WERI-Rb-1 (cell line): ENCODE data around the gene SIPA1.
A peak's percentile ranks its signal among the peaks of the same experiment; 100 is the strongest.
"Not testable (repeated sequence)": the region's sequence is repeated elsewhere in the genome, so short reads cannot be mapped to it uniquely, and the experiment has no call there.

Experiments
- DNase-seq: peaks from one replicate; pipeline ENCODE4 v3.0.0-alpha.2; 2020
- H3K27ac ChIP-seq: fragments of 250-450 bp; sonication (Bioruptor Pico); 2 replicates; pipeline ENCODE4 v1.5.1; 2020; ENCODE audit warnings: mild to moderate bottlenecking, moderate library complexity
- H3K27me3 ChIP-seq: fragments of 250-450 bp; sonication (Bioruptor Pico); 2 replicates; pipeline ENCODE4 v1.5.1; 2021; ENCODE audit warnings: mild to moderate bottlenecking, low read depth, moderate library complexity; ENCODE audit not compliant: insufficient read depth, severe bottlenecking
- H3K36me3 ChIP-seq: fragments of 250-450 bp; sonication (Bioruptor Pico); 2 replicates; pipeline ENCODE4 v1.5.1; 2020; ENCODE audit warnings: mild to moderate bottlenecking, moderate library complexity
- H3K4me3 ChIP-seq: 2 replicates; pipeline ENCODE4 v1.5.1; 2011; ENCODE audit warnings: low read depth, mild to moderate bottlenecking, control low read depth, low read length
- H3K9me3 ChIP-seq: fragments of 250-450 bp; sonication (Bioruptor Pico); 2 replicates; pipeline ENCODE4 v1.5.1; 2021; ENCODE audit warnings: mild to moderate bottlenecking, moderate library complexity; ENCODE audit not compliant: severe bottlenecking
- TF ChIP-seq, protein P1 (sequence below): IDR thresholded peaks from 2 replicates; pipeline ENCODE4 v1.5.1; 2011; ENCODE audit warnings: low read depth, mild to moderate bottlenecking, control low read depth, inconsistent platforms, low read length

SIPA1 gene

DNA sequence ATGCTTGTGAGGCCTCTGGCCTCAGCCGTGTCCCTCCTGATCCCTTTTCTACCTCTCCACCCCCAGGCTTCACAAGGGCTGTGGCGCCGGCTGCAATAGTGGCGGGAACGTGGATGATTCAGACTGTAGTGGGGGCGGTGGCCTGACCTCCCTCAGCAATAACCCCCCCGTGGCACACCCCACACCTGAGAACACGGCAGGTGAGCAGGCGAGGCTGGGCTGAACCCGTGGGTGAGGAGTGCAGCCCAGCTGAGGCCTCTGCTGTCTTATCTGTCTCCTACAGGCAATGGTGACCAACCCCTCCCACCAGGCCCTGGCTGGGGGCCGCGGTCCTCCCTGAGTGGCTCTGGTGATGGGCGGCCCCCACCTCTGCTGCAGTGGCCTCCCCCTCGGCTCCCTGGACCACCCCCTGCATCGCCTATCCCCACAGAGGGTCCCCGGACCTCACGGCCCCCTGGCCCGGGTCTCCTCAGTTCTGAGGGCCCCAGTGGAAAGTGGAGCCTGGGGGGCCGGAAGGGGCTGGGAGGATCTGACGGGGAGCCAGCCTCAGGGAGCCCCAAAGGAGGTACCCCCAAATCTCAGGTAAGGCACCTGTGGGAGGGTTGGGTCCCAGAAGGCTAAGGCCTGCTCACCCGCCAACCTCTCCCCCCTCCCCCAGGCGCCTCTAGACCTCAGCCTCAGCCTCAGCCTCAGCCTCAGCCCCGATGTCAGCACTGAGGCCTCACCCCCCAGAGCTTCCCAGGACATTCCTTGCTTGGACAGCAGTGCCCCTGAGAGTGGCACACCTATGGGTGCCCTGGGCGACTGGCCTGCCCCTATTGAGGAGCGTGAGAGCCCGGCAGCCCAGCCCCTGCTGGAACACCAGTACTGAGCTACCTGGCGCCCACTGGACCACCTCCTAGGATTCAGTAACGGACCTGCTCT lies 1.5 kb upstream of the SIPA1 start:
- Histone ChIP-seq H3K36me3 (peaks cover 35% of the 10 kb centered on the region), H3K9me3 (no peaks in the 10 kb centered on the region), H3K27ac (peak overlapping the region; percentile 91), H3K27me3 (no peaks in the 10 kb centered on the region), H3K4me3 (no peak overlapping the region)
- TF ChIP-seq, protein P1, sequence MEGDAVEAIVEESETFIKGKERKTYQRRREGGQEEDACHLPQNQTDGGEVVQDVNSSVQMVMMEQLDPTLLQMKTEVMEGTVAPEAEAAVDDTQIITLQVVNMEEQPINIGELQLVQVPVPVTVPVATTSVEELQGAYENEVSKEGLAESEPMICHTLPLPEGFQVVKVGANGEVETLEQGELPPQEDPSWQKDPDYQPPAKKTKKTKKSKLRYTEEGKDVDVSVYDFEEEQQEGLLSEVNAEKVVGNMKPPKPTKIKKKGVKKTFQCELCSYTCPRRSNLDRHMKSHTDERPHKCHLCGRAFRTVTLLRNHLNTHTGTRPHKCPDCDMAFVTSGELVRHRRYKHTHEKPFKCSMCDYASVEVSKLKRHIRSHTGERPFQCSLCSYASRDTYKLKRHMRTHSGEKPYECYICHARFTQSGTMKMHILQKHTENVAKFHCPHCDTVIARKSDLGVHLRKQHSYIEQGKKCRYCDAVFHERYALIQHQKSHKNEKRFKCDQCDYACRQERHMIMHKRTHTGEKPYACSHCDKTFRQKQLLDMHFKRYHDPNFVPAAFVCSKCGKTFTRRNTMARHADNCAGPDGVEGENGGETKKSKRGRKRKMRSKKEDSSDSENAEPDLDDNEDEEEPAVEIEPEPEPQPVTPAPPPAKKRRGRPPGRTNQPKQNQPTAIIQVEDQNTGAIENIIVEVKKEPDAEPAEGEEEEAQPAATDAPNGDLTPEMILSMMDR = no peak
- DNase-seq = no peak

GRCh38 chr11:65637032-65637557 lies 806 bp upstream of the SIPA1 start:
- peak overlapping the region; percentile 68; the same call in 1 of the 2 replicates for H3K4me3 ChIP-seq
- DNase-seq = no peak
- H3K27me3 ChIP-seq = no peaks in the 10 kb centered on the region
- TF ChIP-seq, protein P1 = no peak
- H3K27ac ChIP-seq = peak overlapping the region; percentile 91
- no peaks in the 10 kb centered on the region for H3K9me3 ChIP-seq
- peaks cover 35% of the 10 kb centered on the region for H3K36me3 ChIP-seq

GRCh38 chr11:65639228-65639597 lies 1.3 kb downstream of the SIPA1 start:
- not testable (repeated sequence) for H3K27me3 ChIP-seq, DNase-seq, H3K27ac ChIP-seq, H3K4me3 ChIP-seq, H3K9me3 ChIP-seq
- peaks cover 33% of the 10 kb centered on the region for H3K36me3 ChIP-seq

DNA sequence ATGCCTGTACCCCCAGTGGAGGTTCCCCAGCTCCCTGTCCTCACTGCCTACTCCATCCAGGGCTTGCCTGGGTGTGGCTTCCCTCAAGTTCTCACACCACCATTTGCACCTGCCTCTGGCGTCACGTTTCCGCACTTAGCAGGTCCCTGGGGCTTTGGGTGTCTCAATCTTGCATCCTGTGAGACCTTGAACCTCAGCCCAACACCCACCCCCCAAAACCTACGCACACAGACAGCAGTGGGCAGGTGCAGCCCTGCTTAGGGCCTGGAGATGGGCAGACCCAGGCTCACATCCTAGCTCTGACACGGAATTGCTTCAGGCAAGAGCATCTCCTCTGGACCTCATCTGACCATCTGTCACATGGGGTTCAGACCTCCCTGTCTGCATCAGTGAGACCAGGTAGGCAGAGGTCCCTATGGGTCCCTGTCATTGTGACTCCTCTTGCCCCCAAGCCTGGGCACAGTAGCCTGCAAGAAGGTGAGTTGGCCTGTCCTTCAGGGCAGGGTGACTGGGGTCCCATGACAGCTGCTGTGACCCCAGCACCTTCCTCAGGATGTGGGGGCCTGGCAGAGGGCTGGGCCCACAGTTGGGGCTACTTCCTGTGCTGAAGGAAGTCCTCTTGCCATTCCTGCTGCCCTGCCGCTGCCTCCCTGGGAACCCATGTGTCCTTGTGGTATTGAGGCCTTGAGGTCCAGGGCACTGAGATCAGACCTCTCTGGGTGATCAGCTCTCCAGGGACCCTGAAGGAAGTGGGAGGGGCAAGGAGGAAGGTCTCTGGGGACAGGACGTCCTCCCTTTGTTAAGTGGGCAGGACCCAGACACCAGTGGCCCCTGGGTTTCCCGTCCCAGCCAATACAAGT lies 2.0 kb downstream of the SIPA1 start:
- H3K36me3 ChIP-seq = peaks cover 27% of the 10 kb centered on the region
- no peak for DNase-seq
- no peak overlapping the region for H3K27ac ChIP-seq
- H3K9me3 ChIP-seq = no peaks in the 10 kb centered on the region
- no peaks in the 10 kb centered on the region for H3K27me3 ChIP-seq
- no peak overlapping the region for H3K4me3 ChIP-seq
- TF ChIP-seq, protein P1 = no peak

- no peak for DNase-seq
- no peak overlapping the region for H3K27ac ChIP-seq
Measured at GRCh38 chr11:65640483-65641296, 2.8 kb downstream of the SIPA1 start.

More at GRCh38 chr11:65640483-65641296, 2.8 kb downstream of the SIPA1 start:
- no peaks in the 10 kb centered on the region for H3K27me3 ChIP-seq
- peaks cover 20% of the 10 kb centered on the region for H3K36me3 ChIP-seq
- H3K9me3 ChIP-seq = no peaks in the 10 kb centered on the region
- H3K4me3 ChIP-seq = no peak overlapping the region
- TF ChIP-seq, protein P1 = no peak
